HG02642 (cell line): Measurements from ENCODE around the gene GPR158.

Experiments
- ATAC-seq: cut with Tn5 transposase; IDR thresholded peaks from one replicate; pipeline ENCODE4 v1.9.1; 2021; ENCODE audit warnings: mild to moderate bottlenecking; ENCODE audit not compliant: unreplicated experiment, poor library complexity

Gene GPR158

GRCh38 chr10:25639646-25640045, 464.8 kb downstream of the GPR158 start:
- no peak for ATAC-seq

GRCh38 chr10:25641595-25641994, 466.8 kb downstream of the GPR158 start:
- no peak for ATAC-seq

- no peak for ATAC-seq
Observed at GRCh38 chr10:25642721-25643120, 467.9 kb downstream of the GPR158 start.

- no peak for ATAC-seq
Observed at GRCh38 chr10:25646371-25646770, 471.6 kb downstream of the GPR158 start.

GRCh38 chr10:25651534-25651933, 476.7 kb downstream of the GPR158 start:
- ATAC-seq = no peak
